ENCODE measurements around the gene TANC1. TPM values are rescaled to one million over a fixed set of nuclear protein-coding genes. Genes with fewer than 3 reads are reported as not detected.

The TANC1 gene
- total RNA-seq, 1 experiment from 2014 or later, result 2.5 TPM

- H3K4me2 ChIP-seq (ENCODE audit: insufficient read depth, insufficient read length, low read length), result no peak overlapping the region
These were observed 95.2 kb downstream of the TANC1 start for GRCh38 chr2:159063677-159064076.

More at GRCh38 chr2:159063677-159064076, 95.2 kb downstream of the TANC1 start:
- no peak overlapping the region for H3K56ac ChIP-seq (ENCODE audit: insufficient read length, low read depth, low read length)
- no peaks in the 10 kb centered on the region for H3K9me3 Mint-ChIP-seq
- no peak overlapping the region for H2BK120ac ChIP-seq (ENCODE audit: low read depth, low read length, poor library complexity, severe bottlenecking)
- no peak overlapping the region for H4K5ac ChIP-seq (ENCODE audit: insufficient read length, low read depth, low read length)
- no peak overlapping the region for H4K91ac ChIP-seq (ENCODE audit: insufficient read length, low read depth, low read length)
- no peaks in the 10 kb centered on the region for H3K9me3 ChIP-seq (ENCODE audit: control insufficient read depth, low read depth, low read length)
- H2BK15ac ChIP-seq (ENCODE audit: low read depth, low read length), result no peak overlapping the region
- DNase-seq, result no peak
- H3K27me3 ChIP-seq (ENCODE audit: insufficient read depth, low read length), result no peaks in the 10 kb centered on the region
- no peak overlapping the region for H3T11ph ChIP-seq (ENCODE audit: low read length)
- H3K9ac ChIP-seq (ENCODE audit: extremely low read depth, insufficient read length, low read length), result no peak overlapping the region
- H3K4me1 ChIP-seq (ENCODE audit: insufficient read depth, low read length), result peaks cover 7% of the 10 kb centered on the region; the same call in 1 of the 2 replicates
- H3K4me1 Mint-ChIP-seq, result peaks cover 29 to 33% of the 10 kb centered on the region in 2 experiments
- no peak overlapping the region for H2BK20ac ChIP-seq (ENCODE audit: low read depth, low read length, poor library complexity, severe bottlenecking)
- no peak overlapping the region for H2BK5ac ChIP-seq (ENCODE audit: insufficient read length, low read length)
- no peak overlapping the region for H3K23ac ChIP-seq (ENCODE audit: insufficient read length, low read depth, low read length)
- no peak overlapping the region for H2AFZ ChIP-seq (ENCODE audit: low read length)
- H3K4ac ChIP-seq (ENCODE audit: low read depth, low read length), result no peak overlapping the region
- no peak overlapping the region for H3K4me3 Mint-ChIP-seq
- H3K36me3 Mint-ChIP-seq (ENCODE audit: insufficient read depth in 1 of 3, low read depth in 3 of 3), result no peaks in the 10 kb centered on the region; a peak in 1 of 7 replicates
- no peak overlapping the region for H2AK5ac ChIP-seq (ENCODE audit: insufficient read length, low read length)
- no peak overlapping the region for H3K14ac ChIP-seq (ENCODE audit: insufficient read depth, low read length)
- H3K23me2 ChIP-seq (ENCODE audit: insufficient read length, low read depth, low read length, poor library complexity, severe bottlenecking), result no peaks in the 10 kb centered on the region
- no peaks in the 10 kb centered on the region for H3K27me3 Mint-ChIP-seq (ENCODE audit: low read depth)
- H3K27ac Mint-ChIP-seq, result no peak overlapping the region
- H4K8ac ChIP-seq (replicated peaks; ENCODE audit: insufficient read length, low read depth, low read length), result no peak overlapping the region
- H3K18ac ChIP-seq (ENCODE audit: insufficient read length, low read depth, low read length), result no peak overlapping the region
- no peaks in the 10 kb centered on the region for H4K20me1 ChIP-seq (ENCODE audit: control insufficient read depth, insufficient read depth, insufficient read length)
- TF ChIP-seq CTCF (conservative IDR thresholded peaks at IDR 0.05), result no peak
- no peak overlapping the region for H3K27ac ChIP-seq (ENCODE audit: insufficient read length, low read depth, low read length)
- H3K79me2 ChIP-seq (ENCODE audit: insufficient read depth, low read length), result no peaks in the 10 kb centered on the region
- no peaks in the 10 kb centered on the region for H3K79me1 ChIP-seq (ENCODE audit: insufficient read depth, low read depth, low read length, poor library complexity, severe bottlenecking)
- H2BK12ac ChIP-seq (ENCODE audit: insufficient read length, low read depth, low read length), result no peak overlapping the region
- no CpG with 5 or more reads among the region's 4 CpGs for WGBS (ENCODE audit: extremely low coverage, insufficient read length, low lambda C conversion rate)
